Fibroblast of villous mesenchyme (primary cell): ENCODE results near the gene PYGB. TPM values are rescaled to one million over a fixed set of nuclear protein-coding genes. Genes with fewer than 3 reads are reported as not detected.

ENCODE experiments used
- DNase-seq: peaks from one replicate; pipeline ENCODE4 v3.0.0-alpha.2; 2010; ENCODE audit warnings: low read depth
- H3K4me3 ChIP-seq: 2 replicates; pipeline ENCODE4 v1.5.1; 2011; ENCODE audit warnings: low read depth, mild to moderate bottlenecking, low read length
- total RNA-seq: library from RNA; depleted of rRNA; stranded (reverse); fragments of >200 nt; gene quantifications from 2 replicates; pipeline ENCODE4 v1.2.3, GENCODE V29; 2012
- TF ChIP-seq, protein P1 (sequence below): IDR thresholded peaks from 2 replicates; pipeline ENCODE4 v1.5.1; 2012; ENCODE audit warnings: low read depth, mild to moderate bottlenecking, low read length; ENCODE audit not compliant: insufficient read depth

The PYGB gene
- total RNA-seq, 1 donor = 110 TPM

DNA sequence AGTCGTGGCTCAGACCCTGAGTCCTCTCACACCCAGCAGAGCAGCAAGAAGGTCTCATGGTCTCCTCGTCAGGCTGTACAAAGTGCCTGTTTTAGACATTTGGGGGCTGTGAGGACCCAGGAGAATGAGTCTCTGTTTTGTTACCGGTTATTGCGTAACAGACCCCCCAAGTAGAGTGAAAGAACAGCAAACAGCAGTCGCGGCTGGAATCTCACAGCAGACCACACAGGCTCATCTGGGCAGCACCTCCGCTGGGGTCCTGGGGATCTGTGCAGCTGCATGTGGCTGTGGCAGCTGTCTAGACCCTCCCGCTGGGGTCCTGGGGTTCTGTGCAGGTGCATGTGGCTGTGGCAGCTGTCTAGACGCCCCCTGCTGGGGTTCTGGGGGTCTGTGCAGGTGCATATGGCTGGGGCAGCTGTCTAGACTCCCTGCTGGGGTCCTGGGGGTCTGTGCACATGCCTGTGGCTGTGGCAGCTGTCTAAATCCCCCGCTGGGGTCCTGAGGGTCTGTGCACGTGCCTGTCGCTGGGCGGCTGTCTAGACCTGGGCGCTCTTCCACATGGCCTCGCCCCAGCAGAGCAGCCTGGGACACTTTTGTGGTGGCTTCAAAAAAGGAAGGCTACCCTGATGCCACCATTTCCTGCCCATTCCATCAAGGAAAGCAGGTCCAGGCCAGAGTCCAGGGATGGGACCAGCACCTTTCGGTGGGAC is 27.7 kb upstream of the PYGB start:
- no peak for DNase-seq
- H3K4me3 ChIP-seq = no peak overlapping the region
- TF ChIP-seq, protein P1, sequence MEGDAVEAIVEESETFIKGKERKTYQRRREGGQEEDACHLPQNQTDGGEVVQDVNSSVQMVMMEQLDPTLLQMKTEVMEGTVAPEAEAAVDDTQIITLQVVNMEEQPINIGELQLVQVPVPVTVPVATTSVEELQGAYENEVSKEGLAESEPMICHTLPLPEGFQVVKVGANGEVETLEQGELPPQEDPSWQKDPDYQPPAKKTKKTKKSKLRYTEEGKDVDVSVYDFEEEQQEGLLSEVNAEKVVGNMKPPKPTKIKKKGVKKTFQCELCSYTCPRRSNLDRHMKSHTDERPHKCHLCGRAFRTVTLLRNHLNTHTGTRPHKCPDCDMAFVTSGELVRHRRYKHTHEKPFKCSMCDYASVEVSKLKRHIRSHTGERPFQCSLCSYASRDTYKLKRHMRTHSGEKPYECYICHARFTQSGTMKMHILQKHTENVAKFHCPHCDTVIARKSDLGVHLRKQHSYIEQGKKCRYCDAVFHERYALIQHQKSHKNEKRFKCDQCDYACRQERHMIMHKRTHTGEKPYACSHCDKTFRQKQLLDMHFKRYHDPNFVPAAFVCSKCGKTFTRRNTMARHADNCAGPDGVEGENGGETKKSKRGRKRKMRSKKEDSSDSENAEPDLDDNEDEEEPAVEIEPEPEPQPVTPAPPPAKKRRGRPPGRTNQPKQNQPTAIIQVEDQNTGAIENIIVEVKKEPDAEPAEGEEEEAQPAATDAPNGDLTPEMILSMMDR = peak; percentile 33

DNA sequence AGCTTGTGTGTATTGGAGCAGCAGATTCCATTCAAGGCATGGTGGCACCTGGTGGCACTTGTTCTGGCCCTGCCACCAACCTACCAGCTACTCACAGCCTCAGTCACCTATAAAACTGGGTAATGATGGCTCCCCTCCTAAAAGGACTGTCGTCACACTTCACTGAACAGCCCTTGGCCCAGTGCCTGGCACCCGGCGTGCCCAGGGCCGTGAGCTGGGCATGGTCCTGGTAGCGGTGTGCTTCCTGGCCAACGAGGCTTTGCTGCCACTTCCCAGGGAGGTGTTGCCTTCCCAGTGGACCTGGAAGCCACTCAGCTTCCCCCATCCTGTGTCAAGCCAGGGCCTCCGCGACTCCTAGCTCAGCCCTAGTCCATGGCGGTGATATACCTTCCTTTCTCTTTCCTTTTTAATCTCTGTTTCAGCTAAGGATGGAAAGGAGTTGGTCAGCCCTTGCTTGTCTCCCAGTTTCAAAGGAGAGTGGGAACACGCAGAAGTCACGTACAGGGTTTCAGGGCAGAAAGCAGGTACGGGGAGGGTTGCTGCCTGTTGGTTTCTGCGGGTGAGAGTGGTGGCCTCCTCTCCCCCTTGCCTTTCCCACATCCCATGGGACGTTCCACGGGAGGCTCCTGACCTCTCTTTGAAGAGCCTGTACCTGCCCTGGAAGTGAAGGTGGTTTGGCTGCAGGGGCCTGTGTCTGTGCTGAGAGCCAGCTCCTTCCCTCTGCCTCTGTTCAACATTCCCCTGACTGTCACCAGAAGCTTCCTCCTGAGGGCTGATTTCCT is 26.9 kb upstream of the PYGB start:
- no peak for DNase-seq

DNA sequence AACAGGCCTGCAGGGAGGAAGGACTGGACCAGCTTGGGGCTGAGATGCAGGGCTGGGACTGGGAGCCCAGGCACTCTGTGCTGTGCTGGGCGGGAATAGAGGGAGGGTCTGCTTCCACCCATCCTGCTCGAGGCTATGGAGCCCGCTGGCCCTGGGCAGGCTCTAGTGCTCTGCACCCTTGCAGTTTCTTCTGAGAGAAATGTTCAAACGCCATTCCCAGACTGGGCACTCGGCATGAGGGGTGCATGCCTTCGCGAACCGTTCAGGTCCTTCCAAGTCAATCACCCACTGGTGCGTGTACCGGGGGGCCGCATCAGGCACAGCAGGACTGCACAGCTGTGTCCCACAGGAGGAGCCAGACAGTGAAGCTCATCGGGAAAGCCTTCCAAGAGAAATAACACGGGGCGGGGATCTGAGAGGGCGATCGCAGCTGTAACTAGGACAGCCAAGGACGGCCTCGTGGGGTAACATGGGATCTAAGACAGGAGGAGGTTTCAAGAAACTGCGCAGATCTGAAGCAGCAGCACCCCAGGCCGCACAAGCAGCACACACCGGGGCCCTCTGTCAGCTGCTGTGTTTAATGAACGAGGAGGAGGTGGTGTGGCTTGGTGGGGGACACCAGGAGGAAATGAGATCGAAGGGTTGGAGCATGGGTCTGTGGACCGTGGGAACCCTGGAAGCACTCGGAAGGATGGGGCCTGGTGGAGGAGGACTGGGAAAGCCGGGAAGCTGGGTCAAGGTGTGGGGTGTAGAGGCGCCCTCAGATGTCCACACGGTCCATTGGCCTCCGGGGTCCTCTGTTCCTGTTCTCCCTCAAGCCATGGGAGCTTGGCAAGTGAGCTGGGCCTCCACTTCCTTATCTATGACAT is 26.1 kb upstream of the PYGB start:
- H3K4me3 ChIP-seq = no peak overlapping the region
- TF ChIP-seq, protein P1 = no peak
- DNase-seq = no peak

More for the DNA sequence above, 26.9 kb upstream of the PYGB start:
- TF ChIP-seq, protein P1 = no peak
- no peak overlapping the region for H3K4me3 ChIP-seq

DNA sequence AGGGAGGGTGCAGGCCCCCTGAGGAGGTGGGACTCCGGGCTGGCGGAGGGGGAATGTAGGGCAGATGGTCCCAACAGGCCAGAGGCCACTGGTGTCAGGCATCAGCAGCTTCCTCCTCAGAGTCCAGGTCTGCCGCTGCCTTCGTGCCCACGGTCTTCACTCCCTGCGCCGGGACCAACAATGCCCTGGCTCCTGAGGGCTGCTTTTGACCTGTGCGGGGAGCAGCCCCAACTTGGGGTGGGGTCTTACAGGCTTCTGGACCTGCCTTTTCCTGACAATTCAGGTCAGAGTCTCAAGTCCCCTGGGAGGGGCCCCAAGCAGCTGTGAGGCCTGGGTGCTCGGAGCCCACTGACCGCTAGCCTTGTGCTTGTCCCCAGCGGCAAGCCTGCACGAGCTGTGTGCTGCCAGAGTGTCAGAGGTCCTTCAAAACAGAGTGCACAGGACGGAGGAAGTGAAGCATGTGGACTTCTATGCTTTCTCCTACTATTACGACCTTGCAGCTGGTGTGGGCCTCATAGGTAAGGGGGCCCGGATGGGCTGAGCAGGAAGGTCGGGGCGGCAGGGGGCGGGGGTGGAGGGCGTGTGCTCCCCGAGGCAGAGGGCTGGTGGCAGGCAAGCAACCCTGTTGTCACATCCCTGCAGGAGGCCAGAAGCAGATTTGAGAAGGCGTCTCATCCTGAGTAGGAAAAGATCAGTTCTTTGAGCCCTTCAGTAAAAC is 25.3 kb upstream of the PYGB start:
- H3K4me3 ChIP-seq = no peak overlapping the region
- no peak for DNase-seq
- TF ChIP-seq, protein P1 = no peak

DNA sequence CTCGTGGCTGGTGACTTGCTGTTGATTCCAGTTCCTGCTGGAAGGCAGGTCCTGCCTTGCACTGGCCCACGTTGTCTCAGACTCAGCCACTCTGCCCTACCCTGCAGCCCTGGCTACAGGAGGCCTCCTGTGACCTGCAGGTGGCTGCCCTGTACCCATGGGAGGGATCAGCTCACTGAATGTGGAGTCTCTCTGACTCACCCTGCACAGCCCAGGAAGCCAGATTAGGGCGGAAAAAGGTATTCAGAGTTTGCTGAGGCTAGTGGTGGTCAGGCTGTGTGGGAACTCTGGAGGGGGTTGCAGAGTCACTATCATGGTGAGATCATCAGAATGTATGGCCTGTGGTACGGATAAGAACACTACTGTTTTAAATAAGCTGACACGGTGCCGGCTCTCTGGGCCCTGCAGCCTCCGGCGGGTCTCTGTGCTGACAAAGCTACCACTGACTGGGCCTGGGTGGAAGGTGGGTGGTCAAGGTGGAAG is 24.7 kb upstream of the PYGB start:
- H3K4me3 ChIP-seq = no peak overlapping the region
- TF ChIP-seq, protein P1 = peak; percentile 42
- DNase-seq = peak; percentile 94
